Rectal smooth muscle tissue (tissue), 1 donor: ENCODE measurements around the gene SEC61B.

Experiments
- H3K27ac ChIP-seq: one replicate; pipeline ENCODE4 v1.7.0; 2013; ENCODE audit warnings: low read depth, low read length, inconsistent platforms
- H3K27me3 ChIP-seq: one replicate; pipeline ENCODE4 v1.7.0; 2013; ENCODE audit warnings: low read length; ENCODE audit not compliant: control insufficient read depth, insufficient read depth
- H3K36me3 ChIP-seq: one replicate; pipeline ENCODE4 v1.7.0; 2013; ENCODE audit warnings: low read length; ENCODE audit not compliant: control insufficient read depth, insufficient read depth
- H3K4me1 ChIP-seq: one replicate; pipeline ENCODE4 v1.7.0; 2013; ENCODE audit warnings: low read length; ENCODE audit not compliant: control insufficient read depth, insufficient read depth
- H3K4me3 ChIP-seq: one replicate; pipeline ENCODE4 v1.7.0; 2013; ENCODE audit warnings: low read length
- H3K9ac ChIP-seq: one replicate; pipeline ENCODE4 v1.7.0; 2013; ENCODE audit warnings: low read length

Gene SEC61B

DNA sequence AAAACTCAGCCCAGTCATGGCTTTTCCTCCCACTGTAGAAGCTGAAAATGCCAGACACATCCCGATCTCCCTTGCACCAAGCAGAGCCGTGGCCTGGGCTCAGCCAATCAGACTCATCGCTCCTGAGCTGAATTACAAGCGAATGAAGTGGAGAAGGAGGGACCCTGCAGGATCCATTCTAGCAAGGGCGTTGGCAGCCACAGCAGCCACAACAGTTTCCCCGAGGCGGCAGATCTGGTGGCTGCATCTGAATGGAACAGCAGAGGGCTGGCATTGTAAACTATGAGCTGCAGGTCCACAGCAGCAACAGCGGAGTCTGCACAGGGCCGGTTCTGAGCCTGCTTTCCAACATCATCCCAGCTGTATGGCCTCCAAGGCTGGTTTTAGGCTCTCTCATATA is 24.1 kb upstream of the SEC61B start:
- Histone ChIP-seq H3K27ac (no peak overlapping the region), H3K36me3 (no peaks in the 10 kb centered on the region), H3K9ac (no peak overlapping the region), H3K27me3 (no peaks in the 10 kb centered on the region), H3K4me3 (no peak overlapping the region), H3K4me1 (no peaks in the 10 kb centered on the region)

DNA sequence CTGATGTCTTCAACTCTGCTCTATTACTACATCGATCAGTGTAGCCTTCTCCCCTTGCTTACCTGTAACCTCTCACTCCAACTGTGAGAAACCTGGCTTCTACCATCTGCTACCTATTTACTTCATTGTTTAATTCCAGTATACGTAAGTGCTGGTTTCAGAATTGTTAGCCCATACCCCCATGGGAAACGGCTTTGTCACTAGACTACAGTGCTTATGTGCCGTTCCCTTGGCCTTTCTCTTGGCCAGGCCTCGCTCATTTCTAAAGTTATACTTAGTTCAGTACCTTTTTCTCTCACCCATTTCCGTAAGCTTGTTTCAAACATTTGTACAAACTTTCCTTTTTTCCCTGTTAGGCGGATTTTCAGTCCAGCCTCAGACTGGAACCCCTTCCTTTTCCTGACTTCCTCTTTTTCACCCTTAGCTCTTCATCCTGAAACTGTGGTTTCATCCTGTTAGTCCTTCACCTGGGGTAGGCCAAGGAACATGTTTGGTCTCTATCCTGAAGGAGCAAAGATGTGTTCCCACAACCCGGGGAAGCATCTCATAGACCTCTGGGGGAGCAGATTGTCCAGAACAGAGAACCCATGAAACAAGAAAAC is 22.0 kb upstream of the SEC61B start:
- Histone ChIP-seq H3K27me3 (no peaks in the 10 kb centered on the region), H3K9ac (no peak overlapping the region), H3K4me1 (no peaks in the 10 kb centered on the region), H3K27ac (no peak overlapping the region), H3K4me3 (no peak overlapping the region), H3K36me3 (no peaks in the 10 kb centered on the region)

DNA sequence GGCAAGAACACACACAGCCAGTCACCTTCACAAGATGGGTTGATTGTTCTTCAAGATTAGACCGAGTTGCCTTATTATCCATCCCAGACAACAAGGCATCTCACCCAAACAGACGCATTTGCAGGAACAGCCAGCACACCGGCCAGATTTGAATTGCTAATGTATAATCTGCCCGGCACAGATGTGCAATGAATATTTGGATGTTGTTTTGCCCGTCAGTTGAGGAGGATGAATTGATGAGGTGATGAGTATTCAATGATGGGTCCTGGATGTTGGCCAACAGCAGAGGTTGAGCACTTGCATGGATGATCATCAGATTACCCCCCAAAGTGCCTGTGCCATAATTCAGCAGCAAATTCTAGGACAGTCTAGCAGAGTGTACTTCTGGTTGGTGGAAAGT is 20.5 kb upstream of the SEC61B start:
- H3K27me3 ChIP-seq = no peaks in the 10 kb centered on the region
- no peaks in the 10 kb centered on the region for H3K4me1 ChIP-seq
- no peaks in the 10 kb centered on the region for H3K36me3 ChIP-seq
- H3K27ac ChIP-seq = no peak overlapping the region
- no peak overlapping the region for H3K9ac ChIP-seq
- no peak overlapping the region for H3K4me3 ChIP-seq

DNA sequence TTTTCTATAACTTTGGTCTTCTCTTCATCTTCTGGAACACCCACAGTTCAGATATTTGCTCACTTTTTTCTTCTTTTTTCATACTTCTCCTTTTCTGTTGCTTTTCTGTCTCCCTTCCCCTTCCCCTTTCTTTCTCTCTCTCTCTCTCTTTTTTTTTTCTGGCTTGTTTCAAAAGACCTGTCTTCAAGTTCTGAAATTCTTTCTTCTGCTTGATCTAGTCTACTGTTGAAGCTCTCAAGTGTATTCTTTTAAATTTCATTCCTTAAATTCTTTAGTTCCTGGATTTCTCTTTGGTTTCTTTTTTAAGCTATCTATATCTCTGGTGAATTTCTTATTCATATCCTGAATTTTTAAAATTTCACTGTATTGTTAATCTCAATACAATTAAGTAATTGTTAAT is 11.5 kb upstream of the SEC61B start:
- Histone ChIP-seq H3K4me1 (no peaks in the 10 kb centered on the region), H3K4me3 (no peak overlapping the region), H3K27ac (no peak overlapping the region), H3K9ac (no peak overlapping the region), H3K27me3 (no peaks in the 10 kb centered on the region), H3K36me3 (no peaks in the 10 kb centered on the region)

DNA sequence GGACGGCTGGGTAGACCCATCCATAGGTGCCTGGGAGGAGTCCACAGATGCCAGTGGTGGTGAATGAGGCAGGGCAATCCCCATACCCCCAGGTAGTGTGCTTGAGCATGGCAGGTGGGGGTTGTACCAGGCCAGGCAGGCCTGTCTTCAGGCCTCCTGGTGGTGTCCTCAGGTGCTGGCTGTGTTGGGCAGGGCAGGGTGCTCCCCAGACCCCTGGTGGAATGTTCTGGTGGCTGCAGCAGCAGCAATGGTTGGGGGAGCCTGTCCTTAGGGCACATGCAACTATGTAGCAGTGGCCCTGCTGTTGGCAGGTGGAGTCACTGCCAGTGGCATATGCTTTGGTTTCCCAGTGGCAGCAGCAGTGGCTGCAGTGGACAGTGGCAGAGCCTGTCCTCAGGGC is 10.3 kb upstream of the SEC61B start:
- Histone ChIP-seq H3K27me3 (no peaks in the 10 kb centered on the region), H3K4me3 (no peak overlapping the region)

DNA sequence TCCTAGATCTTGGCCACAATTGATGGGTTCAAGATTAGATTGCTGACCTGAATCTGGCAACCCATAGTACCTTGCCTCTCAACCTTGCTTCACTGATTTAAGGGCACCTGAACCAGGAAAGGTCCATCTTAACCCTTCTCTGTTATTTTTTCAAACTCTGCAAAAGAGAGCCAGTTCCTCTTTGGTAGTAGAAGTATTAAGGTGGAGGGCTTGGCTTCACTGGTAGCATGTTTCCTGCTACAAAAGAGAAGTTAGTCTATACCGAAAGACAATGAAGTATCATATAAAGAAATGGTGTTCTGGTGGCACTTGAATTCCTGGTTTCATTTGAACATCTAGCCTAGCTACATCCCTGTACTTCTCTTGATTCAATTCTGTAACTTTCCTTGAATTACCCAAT is 8.9 kb upstream of the SEC61B start:
- no peaks in the 10 kb centered on the region for H3K4me1 ChIP-seq
- no peak overlapping the region for H3K4me3 ChIP-seq
- no peak overlapping the region for H3K9ac ChIP-seq
- no peak overlapping the region for H3K27ac ChIP-seq
- H3K27me3 ChIP-seq = no peaks in the 10 kb centered on the region
- peaks cover 8% of the 10 kb centered on the region for H3K36me3 ChIP-seq

More for the DNA sequence above, 10.3 kb upstream of the SEC61B start:
- Histone ChIP-seq H3K36me3 (peaks cover 3% of the 10 kb centered on the region), H3K27ac (no peak overlapping the region), H3K4me1 (no peaks in the 10 kb centered on the region), H3K9ac (no peak overlapping the region)

DNA sequence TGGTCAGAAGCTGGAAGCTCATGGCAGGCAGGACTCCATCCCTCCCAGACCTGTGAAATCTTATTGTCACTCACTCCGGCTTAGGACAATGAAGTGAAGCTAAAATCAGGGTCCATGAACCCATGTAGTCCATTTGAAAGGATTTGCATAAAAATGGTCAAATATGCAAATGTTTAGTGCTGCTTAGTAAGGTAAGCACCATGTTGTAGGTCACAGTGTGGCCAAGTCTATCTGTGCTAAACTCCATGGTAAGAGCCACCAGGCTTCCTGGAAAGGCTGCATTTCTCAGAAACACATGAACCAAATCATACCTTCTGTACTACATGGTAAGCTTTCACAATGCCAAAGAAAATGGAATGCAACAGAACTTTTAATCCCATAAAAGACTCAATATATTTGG is 6.0 kb upstream of the SEC61B start:
- Histone ChIP-seq H3K27ac (no peak overlapping the region), H3K27me3 (no peaks in the 10 kb centered on the region), H3K36me3 (peaks cover 8% of the 10 kb centered on the region), H3K9ac (no peak overlapping the region), H3K4me1 (peaks cover 6% of the 10 kb centered on the region), H3K4me3 (no peak overlapping the region)

DNA sequence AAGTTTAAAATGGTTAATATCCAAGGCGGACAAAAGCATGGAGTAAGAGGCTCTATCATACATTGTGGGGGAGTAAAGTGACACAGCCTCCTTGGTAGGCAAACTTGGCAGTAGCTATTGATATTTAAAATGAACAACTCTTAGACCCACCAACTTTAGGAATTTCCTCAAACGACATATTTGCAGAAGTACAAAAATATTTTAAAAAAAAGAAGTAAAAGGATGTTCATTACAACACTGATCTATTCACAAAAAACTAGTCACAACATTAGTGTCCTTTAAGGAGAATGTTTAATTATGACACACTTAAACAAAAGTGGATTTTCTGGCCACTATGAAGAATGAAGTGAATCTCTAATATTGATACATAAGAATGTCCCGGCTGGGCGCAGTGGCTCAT is 2.1 kb upstream of the SEC61B start:
- Histone ChIP-seq H3K27me3 (no peaks in the 10 kb centered on the region), H3K36me3 (peaks cover 8% of the 10 kb centered on the region), H3K4me1 (peaks cover 12% of the 10 kb centered on the region), H3K4me3 (no peak overlapping the region), H3K27ac (no peak overlapping the region), H3K9ac (no peak overlapping the region)

DNA sequence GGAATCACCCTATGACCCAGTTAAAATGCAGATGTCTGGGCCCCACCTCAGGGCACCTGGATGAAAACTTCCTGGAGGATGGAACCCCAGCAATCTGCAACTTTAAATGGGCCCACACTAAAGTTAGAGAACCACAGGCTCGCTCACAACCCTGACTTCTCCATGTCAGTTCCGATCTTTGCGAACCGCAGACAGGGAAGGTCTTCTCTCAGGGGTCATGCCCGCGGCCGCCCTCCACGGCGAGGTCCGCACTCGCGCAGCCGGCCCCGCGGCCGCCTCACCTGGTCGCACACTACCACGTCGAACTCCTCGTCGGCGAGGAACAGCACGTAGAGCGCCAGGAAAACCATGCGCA is 839 bp upstream of the SEC61B start:
- H3K27ac ChIP-seq = peak overlapping the region; percentile 92
- H3K9ac ChIP-seq = peak overlapping the region; percentile 78
- H3K4me1 ChIP-seq = peaks cover 12% of the 10 kb centered on the region
- H3K27me3 ChIP-seq = no peaks in the 10 kb centered on the region
- peak overlapping the region; percentile 85 for H3K4me3 ChIP-seq
- peaks cover 5% of the 10 kb centered on the region for H3K36me3 ChIP-seq

DNA sequence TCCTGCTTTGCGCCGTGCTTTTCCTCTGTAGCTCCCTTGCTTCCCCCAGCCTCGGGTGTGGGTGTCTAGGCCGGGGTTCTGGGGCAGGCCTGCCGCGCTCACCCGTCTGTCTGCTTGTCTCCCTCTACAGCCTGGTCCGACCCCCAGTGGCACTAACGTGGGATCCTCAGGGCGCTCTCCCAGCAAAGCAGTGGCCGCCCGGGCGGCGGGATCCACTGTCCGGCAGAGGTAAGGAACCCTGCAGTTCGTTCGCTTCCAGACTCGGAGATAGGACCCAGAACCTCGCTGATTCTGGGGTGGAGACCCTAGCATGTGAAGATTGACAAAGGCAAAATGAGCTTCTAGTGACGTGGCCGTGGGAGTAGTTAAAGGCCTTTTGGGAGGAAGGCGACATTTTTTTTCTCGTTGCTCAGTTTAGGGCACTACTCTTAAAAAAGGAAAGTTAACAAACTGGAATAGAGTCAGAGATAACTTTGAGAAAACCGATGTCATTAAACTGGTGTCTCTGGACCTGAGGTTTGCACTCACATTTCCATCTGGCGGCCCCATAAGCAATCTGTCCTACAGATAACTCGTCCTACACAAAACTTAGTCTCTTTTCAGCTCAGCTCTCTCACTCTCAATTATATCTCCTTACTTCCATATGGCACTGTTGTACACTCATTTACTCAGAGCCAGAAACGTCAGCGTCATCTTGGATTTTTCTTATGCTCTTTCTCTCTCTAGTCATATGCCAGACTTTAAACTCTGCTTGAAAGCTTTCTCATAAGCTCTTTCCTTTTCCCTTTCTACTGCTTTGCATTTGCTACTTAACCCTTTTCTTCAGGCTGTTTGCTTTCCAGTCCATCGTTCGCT is 561 bp downstream of the SEC61B start:
- Histone ChIP-seq H3K9ac (peak overlapping the region; percentile 78), H3K27me3 (no peaks in the 10 kb centered on the region), H3K4me1 (peaks cover 12% of the 10 kb centered on the region), H3K4me3 (peak overlapping the region; percentile 85), H3K36me3 (peaks cover 5% of the 10 kb centered on the region), H3K27ac (peak overlapping the region; percentile 92)

DNA sequence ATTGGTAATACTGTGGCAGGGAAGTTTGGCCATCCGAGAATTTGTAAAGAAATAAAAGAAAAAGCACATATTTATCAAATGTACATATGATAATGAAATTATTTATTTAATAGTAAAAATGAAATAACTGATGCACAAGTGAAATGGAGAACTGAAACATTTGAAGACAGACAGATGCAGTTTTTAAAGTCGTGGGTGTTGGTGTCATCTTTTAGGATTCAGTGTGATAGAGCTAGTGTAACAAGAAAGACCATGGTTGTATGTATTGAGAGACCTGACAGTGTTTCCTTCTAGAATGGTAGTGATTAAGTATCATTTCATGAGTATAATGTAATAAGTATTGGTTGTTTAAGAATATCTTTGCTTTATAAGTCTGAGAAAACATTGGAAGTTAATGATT is 2.4 kb downstream of the SEC61B start:
- H3K4me1 ChIP-seq = peaks cover 12% of the 10 kb centered on the region
- H3K27ac ChIP-seq = no peak overlapping the region
- H3K9ac ChIP-seq = no peak overlapping the region
- no peaks in the 10 kb centered on the region for H3K27me3 ChIP-seq
- no peak overlapping the region for H3K4me3 ChIP-seq
- peaks cover 9% of the 10 kb centered on the region for H3K36me3 ChIP-seq

DNA sequence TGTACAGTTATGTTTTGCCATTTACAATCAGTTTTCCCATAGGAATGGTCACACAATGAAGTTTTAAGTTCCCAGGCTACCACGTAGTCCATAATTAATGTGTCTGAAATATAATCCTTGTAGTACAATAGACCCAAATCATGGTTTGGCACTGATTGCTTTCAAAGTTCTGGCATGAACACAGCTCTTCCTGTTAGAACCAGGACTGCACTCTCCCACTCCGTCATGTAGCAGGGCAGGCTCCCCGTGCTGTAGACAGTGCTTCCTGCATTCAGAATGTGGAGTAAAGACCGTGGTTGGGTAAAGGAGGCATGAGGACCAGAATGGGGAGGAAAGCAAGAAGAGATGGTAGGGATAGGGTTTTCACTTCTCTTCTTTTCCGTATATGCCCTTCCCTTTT is 4.0 kb downstream of the SEC61B start:
- Histone ChIP-seq H3K9ac (no peak overlapping the region), H3K36me3 (peaks cover 9% of the 10 kb centered on the region), H3K27ac (no peak overlapping the region)

DNA sequence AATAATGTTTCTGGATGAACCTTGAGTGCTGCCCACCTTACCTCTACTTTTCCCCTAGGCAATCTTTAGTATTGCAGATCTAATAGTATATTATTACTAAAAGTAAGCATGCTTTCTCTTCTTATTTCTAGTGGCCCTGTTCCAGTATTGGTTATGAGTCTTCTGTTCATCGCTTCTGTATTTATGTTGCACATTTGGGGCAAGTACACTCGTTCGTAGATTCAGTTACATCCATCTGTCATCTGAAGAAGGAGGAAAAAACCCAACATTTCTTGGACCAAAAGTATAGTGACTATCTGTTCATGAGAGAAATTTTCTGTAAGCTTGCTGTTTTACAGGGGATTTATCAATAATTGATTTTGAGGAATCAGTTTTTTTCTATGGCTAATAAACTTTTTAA is 8.1 kb downstream of the SEC61B start:
- Histone ChIP-seq H3K9ac (no peak overlapping the region), H3K4me1 (no peaks in the 10 kb centered on the region), H3K4me3 (no peak overlapping the region), H3K27me3 (no peaks in the 10 kb centered on the region), H3K27ac (no peak overlapping the region), H3K36me3 (peaks cover 9% of the 10 kb centered on the region)

More for the DNA sequence above, 4.0 kb downstream of the SEC61B start:
- Histone ChIP-seq H3K4me1 (peaks cover 7% of the 10 kb centered on the region), H3K27me3 (no peaks in the 10 kb centered on the region), H3K4me3 (no peak overlapping the region)
